Right cardiac atrium (tissue), 5 donors: ENCODE data around the gene NPAS1. TPM values are rescaled to one million over a fixed set of nuclear protein-coding genes. Genes with fewer than 3 reads are reported as not detected.

ENCODE experiments used
- ATAC-seq, 2 donors: fragments of 200-7000 bp; cut with Tn5 transposase; one replicate each; pipeline versions ENCODE4 v1.8.0 to v1.9.1; 2020; ENCODE audit warnings: moderate library complexity in 2 of 2, mild to moderate bottlenecking in 1 of 2
- DNase-seq, 3 donors: peaks; one replicate each; pipeline ENCODE4 v3.0.0-alpha.2; 2020
- H3K27ac ChIP-seq: one replicate; pipeline ENCODE4 v1.5.1; 2013; ENCODE audit warnings: mild to moderate bottlenecking, low read length, control low read depth, moderate library complexity
- H3K27me3 ChIP-seq: one replicate; pipeline ENCODE4 v1.6.1; 2013; ENCODE audit not compliant: control insufficient read depth, insufficient read depth
- H3K4me1 ChIP-seq: one replicate; pipeline ENCODE4 v1.6.1; 2013; ENCODE audit warnings: low read length; ENCODE audit not compliant: control insufficient read depth, insufficient read depth
- H3K4me3 ChIP-seq: one replicate; pipeline ENCODE4 v1.5.1; 2013; ENCODE audit warnings: low read length, control low read depth
- H3K9me3 ChIP-seq: one replicate; pipeline ENCODE4 v1.6.1; 2013; ENCODE audit warnings: low read length; ENCODE audit not compliant: control insufficient read depth
- WGBS: extraction: QIAGEN DNeasy Blood & Tissue Kit; methylation state at CpG from one replicate; pipeline ENCODE4 v1.1.7; 2013; 5-methylcytosine and 5-hydroxymethylcytosine counted together
- intact Hi-C, 4 donors: fragments of 100-400 bp; cut with DNase I; formaldehyde crosslinking; loops; one replicate each; pipeline versions ENCODE4 v1.11.0 to v1.14.0; 2022 to 2023
- polyA plus RNA-seq: library from polyadenylated mRNA; stranded (reverse); fragments of 200-250 nt; gene quantifications from one replicate; pipeline ENCODE4 v1.2.3, GENCODE V29; 2013
- total RNA-seq, 4 donors: library from RNA; stranded (reverse); fragmentation: NEBNext Ultra II Directional; extraction: Animal tissue kit (Norgen Biotek cat#: 25700); gene quantifications; one replicate each; pipeline ENCODE4 v1.2.1, GENCODE V29; 2021
- donor health status: healthy with polysubstance abuse.
- donor health status: DM: no; HTN: yes; CAD: no.
- donor health status: DM: no; HTN: no; CAD: no.
- donor health status: DM: no; HTN: yes; CAD: no; lungs with severe emphysema.
- donor health status: DM: yes; HTN: yes; CAD: no.

NPAS1 gene
- total and polyA plus RNA-seq, 5 donors = 0.24 to 0.91 (median 0.45) TPM

DNA sequence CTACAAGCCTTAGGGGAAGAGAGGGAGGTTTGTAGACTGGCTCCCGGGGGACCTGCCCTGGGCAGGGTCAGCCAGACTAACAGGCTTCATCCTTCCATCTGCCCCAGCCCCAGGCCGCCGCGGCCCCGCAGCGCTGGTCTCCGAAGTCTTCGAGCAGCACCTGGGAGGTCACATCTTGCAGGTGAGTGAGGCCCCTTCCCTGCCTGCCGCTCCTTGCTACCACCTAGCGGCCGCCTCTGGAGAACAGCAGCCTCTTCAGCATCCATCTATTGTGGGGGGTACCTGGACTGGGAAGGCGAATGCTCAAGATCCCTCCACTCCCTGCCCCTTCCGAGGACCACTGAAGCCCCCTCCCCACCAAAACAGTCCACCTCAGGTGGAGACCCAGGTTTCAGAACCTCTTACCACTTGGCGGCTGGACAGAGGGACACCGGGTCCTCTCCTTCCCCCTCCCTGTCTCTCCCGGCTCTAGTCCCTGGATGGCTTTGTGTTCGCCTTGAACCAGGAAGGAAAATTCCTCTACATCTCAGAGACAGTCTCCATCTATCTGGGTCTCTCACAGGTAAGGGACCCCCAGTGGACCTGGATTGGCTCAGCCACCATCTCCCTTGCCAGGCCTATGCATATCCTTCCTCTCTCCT, 12.7 kb downstream of the NPAS1 start:
- H3K4me1 ChIP-seq = no peaks in the 10 kb centered on the region
- intact Hi-C loops = loop anchor here in 3 of 4 donors (10.0 kb wide), 1 partner anchor 93 kb away; no protein-coding TSS in a partner anchor
- DNase-seq (peak in 2 of 3 donors; percentile 69 to 70), ATAC-seq (peak; percentile 17 to 31)
- WGBS = 21% methylated on average over 17 of the region's 17 CpGs
- no peaks in the 10 kb centered on the region for H3K9me3 ChIP-seq
- no peaks in the 10 kb centered on the region for H3K27me3 ChIP-seq
- no peak overlapping the region for H3K27ac ChIP-seq
- no peak overlapping the region for H3K4me3 ChIP-seq

DNA sequence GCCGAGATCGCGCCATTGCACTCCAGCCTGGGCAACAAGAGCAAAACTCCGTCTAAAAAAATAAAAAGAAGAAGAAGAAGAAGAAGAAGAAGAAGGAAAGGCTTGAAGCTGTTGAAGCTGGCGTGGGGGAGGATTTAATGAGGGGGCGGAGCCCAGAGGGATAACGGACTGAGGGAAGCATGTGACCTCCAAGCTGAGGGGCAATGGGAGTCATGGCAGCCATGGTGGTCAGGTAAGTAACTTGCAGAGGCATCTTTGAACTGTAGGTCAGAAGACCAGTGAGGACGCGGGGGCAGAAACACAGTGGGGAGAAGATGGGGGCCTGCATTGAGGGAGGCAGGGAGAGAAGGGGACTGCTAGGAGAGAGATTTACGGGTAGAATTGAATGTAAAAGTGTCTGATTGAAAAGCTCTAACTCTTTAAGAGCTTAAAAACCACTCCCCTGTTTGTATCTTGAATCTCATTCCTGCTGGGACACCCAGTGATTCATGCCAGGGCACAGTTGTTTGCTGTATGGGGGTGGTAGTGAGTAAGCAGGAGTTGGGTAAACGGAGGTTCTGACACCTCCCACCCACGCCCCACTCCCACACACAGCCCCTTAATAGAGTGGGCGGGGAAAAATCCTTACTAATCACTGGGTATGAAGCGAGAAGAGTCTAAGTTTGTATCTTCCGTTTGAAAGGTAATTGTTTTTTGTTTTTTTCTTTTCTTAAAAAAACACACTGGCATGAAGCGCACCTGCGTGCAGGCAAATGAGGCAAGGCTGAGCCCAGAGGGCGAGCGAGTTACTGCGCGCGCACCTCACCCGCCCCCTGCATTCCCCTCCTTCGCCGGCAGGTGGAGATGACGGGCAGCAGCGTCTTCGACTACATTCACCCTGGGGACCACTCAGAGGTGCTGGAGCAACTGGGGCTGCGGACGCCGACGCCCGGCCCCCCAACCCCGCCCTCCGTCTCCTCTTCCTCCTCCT, 15.8 kb downstream of the NPAS1 start:
- Histone ChIP-seq H3K4me3 (peak overlapping the region; percentile 63), H3K4me1 (no peaks in the 10 kb centered on the region), H3K27ac (no peak overlapping the region), H3K9me3 (no peaks in the 10 kb centered on the region), H3K27me3 (no peaks in the 10 kb centered on the region)
- WGBS = 15% methylated on average over 35 of the region's 35 CpGs
- intact Hi-C loops = loop anchor here (5.0 to 10.0 kb wide), 2 partner anchors 89 to 92 kb away; no protein-coding TSS in a partner anchor
- DNase-seq (peak; percentile 78 to 95 (median 93)), ATAC-seq (peak; percentile 87 to 89)

DNA sequence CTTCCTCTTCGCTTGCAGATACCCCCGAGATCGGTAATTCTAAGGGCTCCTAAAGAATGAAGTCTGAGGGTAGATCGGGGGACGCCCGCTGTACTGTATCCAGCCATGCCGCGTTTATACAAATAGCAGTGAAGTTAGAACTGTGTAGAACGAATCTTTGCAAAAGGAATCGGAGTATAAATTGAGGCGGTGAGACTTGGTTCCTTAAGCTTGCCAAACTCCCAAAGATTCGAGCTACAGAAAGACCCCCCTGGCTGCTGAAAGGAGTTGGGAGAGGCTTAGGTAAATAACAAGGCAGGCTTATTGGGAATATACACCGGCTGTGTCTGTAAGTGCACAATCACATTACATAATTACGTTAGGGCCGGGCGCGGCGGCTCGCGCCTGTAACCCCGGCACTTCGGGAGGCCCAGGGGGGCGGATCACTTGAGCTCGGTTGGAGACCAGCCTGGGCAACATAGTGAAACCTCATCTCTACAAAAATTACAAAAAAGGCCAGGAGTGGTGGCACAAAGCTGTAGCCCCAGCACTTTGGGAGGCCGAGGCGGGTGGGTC, 16.5 kb downstream of the NPAS1 start:
- intact Hi-C loops = loop anchor here (5.0 to 10.0 kb wide), 2 partner anchors 89 to 91 kb away; no protein-coding TSS in a partner anchor
- Histone ChIP-seq H3K4me3 (peak overlapping the region; percentile 63), H3K4me1 (no peaks in the 10 kb centered on the region), H3K27ac (no peak overlapping the region), H3K27me3 (no peaks in the 10 kb centered on the region), H3K9me3 (no peaks in the 10 kb centered on the region)
- ATAC-seq (peak; percentile 24 to 49), DNase-seq (peak in 1 of 3 donors; percentile 72)
- WGBS = 17% methylated on average over 26 of the region's 26 CpGs

DNA sequence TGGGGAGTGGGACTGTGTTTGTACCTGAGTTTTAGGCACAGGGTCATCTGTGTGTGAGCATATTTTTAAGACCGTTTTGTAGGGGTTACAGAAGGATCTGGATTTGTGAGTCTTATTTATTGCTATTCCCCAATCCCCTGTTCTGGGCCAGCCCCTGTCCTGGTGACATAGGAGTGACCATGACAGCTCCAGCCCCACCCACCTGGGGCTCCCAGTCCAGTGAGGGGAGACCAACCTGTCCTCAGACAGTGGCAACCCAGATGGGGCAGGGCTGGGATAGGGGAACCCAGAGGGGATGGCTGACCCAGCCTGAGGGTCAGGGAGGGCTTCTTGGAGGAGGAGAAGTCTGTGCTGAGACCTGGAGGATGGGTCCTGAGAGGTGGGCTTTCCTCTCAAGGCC, 18.1 kb downstream of the NPAS1 start:
- no peak overlapping the region for H3K4me3 ChIP-seq
- H3K4me1 ChIP-seq = no peaks in the 10 kb centered on the region
- no peak for DNase-seq
- no peak for ATAC-seq
- H3K27ac ChIP-seq = no peak overlapping the region
- no peaks in the 10 kb centered on the region for H3K9me3 ChIP-seq
- intact Hi-C loops = loop anchor here (5.0 to 10.0 kb wide), 2 partner anchors 87 to 90 kb away; no protein-coding TSS in a partner anchor
- no peaks in the 10 kb centered on the region for H3K27me3 ChIP-seq
- 74% methylated on average over 1 of the region's 1 CpG for WGBS

DNA sequence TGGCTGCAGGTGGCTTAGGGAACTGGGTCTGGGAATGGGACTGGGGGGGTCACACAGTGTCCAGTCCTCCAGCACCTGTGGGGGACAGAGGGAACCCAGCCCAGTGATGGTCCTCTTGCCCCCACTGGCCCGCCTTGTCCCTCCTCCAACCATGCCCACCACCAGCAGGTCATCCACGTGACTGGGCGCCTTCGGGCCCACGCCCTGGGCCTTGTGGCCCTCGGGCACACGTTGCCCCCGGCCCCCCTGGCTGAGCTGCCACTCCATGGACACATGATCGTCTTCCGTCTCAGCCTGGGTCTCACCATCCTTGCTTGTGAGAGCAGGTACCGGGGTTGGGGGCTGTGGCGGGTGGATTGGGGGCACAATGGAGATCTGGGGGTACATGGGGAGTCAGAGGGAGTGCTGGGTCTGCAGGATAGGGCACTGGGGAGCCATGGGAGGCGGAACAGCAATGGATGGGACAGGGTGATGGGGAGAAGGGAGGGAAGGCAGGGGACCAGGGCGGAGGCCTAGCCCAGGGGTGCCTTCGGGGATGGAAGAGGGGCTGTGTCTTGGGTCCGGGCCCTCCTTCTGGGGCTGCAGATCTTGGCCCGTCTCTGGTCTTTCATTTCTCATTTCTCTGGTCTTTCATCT, 19.7 kb downstream of the NPAS1 start:
- intact Hi-C loops = loop anchor here (5.0 to 10.0 kb wide), 2 partner anchors 85 to 88 kb away; no protein-coding TSS in a partner anchor
- H3K9me3 ChIP-seq = no peaks in the 10 kb centered on the region
- no peak overlapping the region for H3K4me3 ChIP-seq
- no peak overlapping the region for H3K27ac ChIP-seq
- WGBS = 94% methylated on average over 17 of the region's 17 CpGs
- ATAC-seq (no peak), DNase-seq (no peak)
- no peaks in the 10 kb centered on the region for H3K4me1 ChIP-seq
- H3K27me3 ChIP-seq = no peaks in the 10 kb centered on the region

DNA sequence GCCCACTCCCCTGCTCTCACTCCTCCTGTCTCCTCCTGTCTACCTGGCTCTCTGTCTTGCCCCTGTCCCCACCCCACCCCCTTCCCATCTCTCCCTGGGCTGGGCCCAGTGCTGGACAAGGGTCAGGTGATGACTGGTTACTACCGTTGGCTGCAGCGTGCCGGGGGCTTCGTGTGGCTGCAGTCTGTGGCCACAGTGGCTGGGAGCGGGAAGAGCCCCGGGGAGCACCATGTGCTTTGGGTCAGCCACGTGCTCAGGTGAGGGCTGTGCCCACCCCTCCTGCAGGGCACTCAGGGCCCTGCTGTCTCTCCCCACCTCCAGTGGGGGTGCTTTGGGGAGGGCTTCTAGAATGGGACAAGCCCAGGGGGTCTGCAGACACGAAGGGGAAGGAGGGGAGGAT, 21.2 kb downstream of the NPAS1 start:
- 73% methylated on average over 8 of the region's 8 CpGs for WGBS
- H3K9me3 ChIP-seq = no peaks in the 10 kb centered on the region
- ATAC-seq = no peak
- DNase-seq = no peak
- intact Hi-C loops = no loop called here
- H3K4me3 ChIP-seq = no peak overlapping the region
- H3K27ac ChIP-seq = no peak overlapping the region
- no peaks in the 10 kb centered on the region for H3K27me3 ChIP-seq
- no peaks in the 10 kb centered on the region for H3K4me1 ChIP-seq

DNA sequence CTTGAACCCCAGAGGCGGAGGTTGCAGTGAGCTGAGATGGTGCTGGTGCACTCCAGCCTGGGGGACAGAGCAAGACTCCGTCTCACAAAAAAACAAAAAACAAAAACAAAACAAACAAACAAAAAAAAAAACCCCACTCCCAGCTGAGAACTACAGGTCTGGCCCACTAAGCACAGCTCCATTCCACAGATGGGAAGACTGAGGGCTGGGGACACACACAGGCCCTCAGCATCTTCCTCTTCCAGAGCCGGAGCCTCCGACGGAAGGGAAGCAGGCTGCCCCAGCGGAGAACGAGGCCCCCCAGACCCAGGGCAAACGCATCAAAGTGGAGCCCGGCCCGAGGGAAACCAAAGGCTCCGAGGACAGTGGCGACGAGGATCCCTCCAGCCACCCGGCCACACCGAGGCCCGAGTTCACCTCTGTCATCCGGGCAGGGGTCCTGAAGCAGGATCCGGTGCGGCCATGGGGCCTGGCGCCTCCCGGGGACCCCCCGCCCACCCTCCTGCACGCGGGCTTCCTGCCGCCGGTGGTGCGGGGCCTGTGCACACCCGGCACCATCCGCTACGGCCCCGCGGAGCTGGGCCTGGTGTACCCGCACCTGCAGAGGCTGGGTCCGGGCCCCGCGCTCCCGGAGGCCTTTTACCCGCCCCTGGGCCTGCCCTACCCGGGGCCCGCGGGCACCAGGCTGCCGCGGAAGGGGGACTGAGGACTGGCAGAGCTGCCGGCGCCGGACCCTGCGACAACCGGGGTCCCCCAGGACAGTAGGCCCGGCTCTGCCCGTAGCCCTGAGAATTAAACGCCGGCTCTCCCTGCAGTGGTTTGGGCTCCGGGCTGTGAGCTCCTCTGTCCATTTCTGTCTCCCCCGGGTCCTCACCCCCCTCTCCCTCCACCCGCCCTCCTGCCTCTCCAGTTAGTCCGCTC, 25.6 kb downstream of the NPAS1 start:
- peaks cover 3% of the 10 kb centered on the region for H3K4me1 ChIP-seq
- ATAC-seq (no peak), DNase-seq (peak in 1 of 3 donors; percentile 49)
- H3K27me3 ChIP-seq = no peaks in the 10 kb centered on the region
- intact Hi-C loops = no loop called here
- no peak overlapping the region for H3K4me3 ChIP-seq
- H3K27ac ChIP-seq = no peak overlapping the region
- H3K9me3 ChIP-seq = no peaks in the 10 kb centered on the region
- WGBS = 93% methylated on average over 56 of the region's 56 CpGs

DNA sequence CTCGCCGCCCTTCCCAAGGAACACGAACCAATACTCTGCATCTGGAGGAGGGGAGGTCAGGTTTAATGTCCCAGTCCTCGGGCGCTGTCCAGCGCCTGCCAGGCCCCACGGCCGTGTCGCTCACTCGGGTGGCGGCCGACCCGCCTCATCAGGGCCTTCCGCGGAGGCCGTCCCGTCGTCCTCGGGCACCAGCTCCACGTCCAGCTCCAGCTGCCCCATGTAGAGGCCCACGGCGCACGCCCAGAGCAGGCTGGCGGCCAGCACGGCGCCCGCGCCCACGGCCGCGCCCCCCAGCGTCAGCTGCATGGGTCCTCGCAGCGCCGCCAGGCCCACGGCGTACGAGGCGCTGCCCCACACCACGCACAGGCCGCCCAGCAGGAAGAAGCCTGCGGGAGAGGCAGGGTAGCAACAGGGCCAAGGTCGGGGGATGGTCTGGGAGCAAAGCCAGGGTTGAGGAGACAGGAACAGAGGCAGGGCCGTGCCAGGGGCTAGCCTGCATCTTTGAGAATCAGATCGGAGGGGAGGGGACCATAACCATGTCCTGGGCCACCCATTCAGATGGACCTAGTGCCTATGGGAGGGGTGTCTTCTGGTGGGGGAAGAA, 26.3 kb downstream of the NPAS1 start:
- intact Hi-C loops = no loop called here
- WGBS = 91% methylated on average over 45 of the region's 45 CpGs

DNA sequence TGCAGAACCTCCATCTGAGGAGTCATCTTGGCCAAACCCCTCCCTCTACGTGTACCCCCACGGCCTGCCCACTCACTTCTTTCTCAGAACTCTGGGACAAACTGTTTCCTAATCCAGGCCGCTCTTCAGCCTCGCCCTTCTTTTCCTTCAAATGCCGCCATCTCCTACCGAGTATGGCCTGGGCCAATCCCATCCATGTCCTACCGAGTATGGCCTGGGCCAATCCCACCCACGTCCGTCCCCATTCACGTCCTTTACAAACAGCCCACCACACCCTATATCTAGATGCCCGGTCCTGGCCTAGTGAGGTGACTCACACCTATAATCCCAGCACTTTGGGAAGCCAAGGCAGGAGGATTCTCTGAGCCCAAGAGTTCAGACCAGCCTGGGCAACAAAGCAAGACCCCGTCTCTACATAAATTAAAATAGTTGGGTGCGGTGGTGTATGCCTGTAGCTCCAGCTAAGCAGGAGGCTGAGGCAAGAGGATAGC, 27.7 kb downstream of the NPAS1 start:
- no peak overlapping the region for H3K27ac ChIP-seq
- DNase-seq = peak in 1 of 3 donors; percentile 54
- WGBS = 87% methylated on average over 13 of the region's 13 CpGs
- H3K4me3 ChIP-seq = peak overlapping the region; percentile 90
- H3K9me3 ChIP-seq = no peaks in the 10 kb centered on the region
- no peaks in the 10 kb centered on the region for H3K27me3 ChIP-seq
- intact Hi-C loops = no loop called here
- peaks cover 3% of the 10 kb centered on the region for H3K4me1 ChIP-seq
- ATAC-seq = no peak

More for the DNA sequence above, 26.3 kb downstream of the NPAS1 start:
- no peak for ATAC-seq
- Histone ChIP-seq H3K4me1 (peaks cover 3% of the 10 kb centered on the region), H3K27ac (no peak overlapping the region), H3K9me3 (no peaks in the 10 kb centered on the region), H3K4me3 (no peak overlapping the region), H3K27me3 (no peaks in the 10 kb centered on the region)
- peak in 1 of 3 donors; percentile 51 for DNase-seq
